Fibroblast of mammary gland (primary cell): ENCODE measurements around the gene RASAL2.
A peak's percentile ranks its signal among the peaks of the same experiment; 100 is the strongest.

Experiments
- DNase-seq: peaks from one replicate; pipeline ENCODE4 v3.0.0-alpha.2; 2010; ENCODE audit warnings: low read depth
- H3K4me3 ChIP-seq: 2 replicates; pipeline ENCODE4 v1.5.1; 2011; ENCODE audit warnings: low read depth, mild to moderate bottlenecking, low read length, moderate library complexity; ENCODE audit not compliant: control insufficient read depth
- CTCF ChIP-seq: conservative IDR thresholded peaks from 2 replicates; pipeline ENCODE4 v1.5.1; 2011; ENCODE audit warnings: low read depth, low read length, inconsistent platforms; ENCODE audit not compliant: control insufficient read depth, insufficient read depth

The RASAL2 gene

GRCh38 chr1:178483251-178483957 lies 389.5 kb downstream of the RASAL2 start:
- no peak for TF ChIP-seq CTCF
- H3K4me3 ChIP-seq, result no peak overlapping the region
- peak; percentile 28 for DNase-seq

- no peak for TF ChIP-seq CTCF
- H3K4me3 ChIP-seq, result no peak overlapping the region
- DNase-seq, result peak; percentile 19
These were observed 390.9 kb downstream of the RASAL2 start for GRCh38 chr1:178484698-178485225.

GRCh38 chr1:178485541-178485981 lies 391.7 kb downstream of the RASAL2 start:
- DNase-seq, result no peak
- no peak overlapping the region for H3K4me3 ChIP-seq
- no peak for TF ChIP-seq CTCF

GRCh38 chr1:178486100-178487069 lies 392.5 kb downstream of the RASAL2 start:
- peak overlapping the region; percentile 9 for H3K4me3 ChIP-seq
- no peak for TF ChIP-seq CTCF
- no peak for DNase-seq

- TF ChIP-seq CTCF, result no peak
- H3K4me3 ChIP-seq, result peak overlapping the region; percentile 9
- DNase-seq, result no peak
These were observed 393.2 kb downstream of the RASAL2 start for GRCh38 chr1:178487070-178487615.

GRCh38 chr1:178488393-178488792 lies 394.5 kb downstream of the RASAL2 start:
- TF ChIP-seq CTCF, result no peak
- no peak overlapping the region for H3K4me3 ChIP-seq
- no peak for DNase-seq
